Esophagus muscularis mucosa (tissue), 4 donors: Measurements from ENCODE around the gene MEIS2. TPM values are rescaled to one million over a fixed set of nuclear protein-coding genes. Genes with fewer than 3 reads are reported as not detected.
A peak's percentile ranks its signal among the peaks of the same experiment; 100 is the strongest.

Source experiments
- DNase-seq: peaks from one replicate; pipeline ENCODE4 v3.0.0-alpha.2; 2017; ENCODE audit errors: extremely low spot score
- H3K27ac ChIP-seq, 4 donors: fragments of 200-600 bp; sonication (generic); replicated peaks in 1 of 4; 1 replicate in 3 of 4; 2 replicates in 1 of 4; pipeline ENCODE4 v1.5.1; 2016 to 2019; ENCODE audit warnings: mild to moderate bottlenecking in 1 of 4
- H3K27me3 ChIP-seq, 4 donors: fragments of 200-600 bp; sonication (generic); one replicate each; pipeline versions ENCODE4 v1.5.1 to v1.6.0; 2016 to 2019
- H3K36me3 ChIP-seq, 4 donors: fragments of 200-600 bp; sonication (generic); one replicate each; pipeline ENCODE4 v1.5.1; 2016 to 2019
- H3K4me1 ChIP-seq, 4 donors: fragments of 200-600 bp; sonication (generic); one replicate each; pipeline ENCODE4 v1.5.1; 2016 to 2019
- H3K4me3 ChIP-seq, 4 donors: fragments of 200-600 bp; sonication (generic); 1 replicate in 2 of 4; 2 replicates in 2 of 4; pipeline ENCODE4 v1.5.1; 2016 to 2019; ENCODE audit warnings: mild to moderate bottlenecking in 4 of 4, moderate library complexity in 1 of 4
- H3K9me3 ChIP-seq, 4 donors: fragments of 200-600 bp; sonication (generic); 1 replicate in 3 of 4; 2 replicates in 1 of 4; pipeline ENCODE4 v1.5.1; 2016 to 2019
- EP300 ChIP-seq: sonication (generic); formaldehyde crosslinking; IDR thresholded peaks from one replicate; pipeline ENCODE4 v1.6.1; 2017; ENCODE audit warnings: antibody characterized with exemption
- POLR2A ChIP-seq: fragments of 450-650 bp; IDR thresholded peaks from one replicate; pipeline ENCODE4 v1.6.1; 2017; ENCODE audit warnings: antibody characterized with exemption, moderate library complexity, mild to moderate bottlenecking, low read depth
- POLR2AphosphoS5 ChIP-seq, 2 donors: sonication (generic); formaldehyde crosslinking; IDR thresholded peaks; one replicate each; pipeline ENCODE4 v1.6.1; 2017; ENCODE audit warnings: antibody characterized with exemption in 2 of 2
- WGBS: methylation state at CpG from one replicate; pipeline ENCODE4 v1.1.5; 2018; 5-methylcytosine and 5-hydroxymethylcytosine counted together
- intact Hi-C: fragments of 100-400 bp; cut with DNase I; formaldehyde crosslinking; loops from one replicate; pipeline ENCODE4 v1.15.1; 2023
- total RNA-seq, 4 donors: library from RNA; depleted of rRNA; stranded (reverse); fragments of >200 nt; gene quantifications; one replicate each; pipeline versions ENCODE4 v1.1.0 to v1.2.1, GENCODE V29; 2016
- TF ChIP-seq, protein P1 (sequence below), 3 experiments: fragments of 200-600 bp in 2 of 3; fragments of 450-650 bp in 1 of 3; sonication (generic) in 2 of 3; IDR thresholded peaks; one replicate each; pipeline ENCODE4 v1.5.1; 2017 to 2019; ENCODE audit warnings: antibody characterized with exemption in 3 of 3, mild to moderate bottlenecking in 2 of 3, moderate library complexity in 1 of 3

MEIS2 gene
- total RNA-seq, 4 donors from 2014 or later: 53.8 to 106 (median 63.3) TPM

DNA sequence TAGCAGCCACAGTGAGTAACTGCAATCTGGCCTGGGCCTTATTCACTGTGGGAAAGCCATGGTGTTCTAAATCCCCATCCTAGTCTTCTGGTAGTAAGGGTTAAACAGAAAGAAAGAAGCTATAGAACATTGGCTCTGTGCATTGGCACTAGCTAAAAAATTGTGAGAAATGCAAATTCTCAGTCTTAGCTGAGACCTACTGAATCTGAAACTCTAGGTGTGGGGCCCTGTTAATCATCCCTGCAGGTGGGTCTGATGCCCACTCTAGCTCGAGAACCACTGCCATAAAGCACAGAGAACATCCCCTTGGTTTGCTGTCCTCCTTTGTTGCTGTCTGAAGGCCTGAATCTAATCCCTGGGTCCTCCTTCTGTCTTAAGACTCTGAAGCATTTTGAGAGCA lies 59.3 kb downstream of the MEIS2 start:
- Histone ChIP-seq H3K4me1 (peaks cover 29 to 72% (median 57%) of the 10 kb centered on the region in 4 donors), H3K27me3 (no peaks in the 10 kb centered on the region), H3K4me3 (no peak overlapping the region), H3K9me3 (no peaks in the 10 kb centered on the region), H3K27ac (peak overlapping the region in 1 of 4 donors; percentile 0), H3K36me3 (peaks cover 0 to 20% (median 2%) of the 10 kb centered on the region in 4 donors)
- no peak for DNase-seq
- TF ChIP-seq, protein P1, sequence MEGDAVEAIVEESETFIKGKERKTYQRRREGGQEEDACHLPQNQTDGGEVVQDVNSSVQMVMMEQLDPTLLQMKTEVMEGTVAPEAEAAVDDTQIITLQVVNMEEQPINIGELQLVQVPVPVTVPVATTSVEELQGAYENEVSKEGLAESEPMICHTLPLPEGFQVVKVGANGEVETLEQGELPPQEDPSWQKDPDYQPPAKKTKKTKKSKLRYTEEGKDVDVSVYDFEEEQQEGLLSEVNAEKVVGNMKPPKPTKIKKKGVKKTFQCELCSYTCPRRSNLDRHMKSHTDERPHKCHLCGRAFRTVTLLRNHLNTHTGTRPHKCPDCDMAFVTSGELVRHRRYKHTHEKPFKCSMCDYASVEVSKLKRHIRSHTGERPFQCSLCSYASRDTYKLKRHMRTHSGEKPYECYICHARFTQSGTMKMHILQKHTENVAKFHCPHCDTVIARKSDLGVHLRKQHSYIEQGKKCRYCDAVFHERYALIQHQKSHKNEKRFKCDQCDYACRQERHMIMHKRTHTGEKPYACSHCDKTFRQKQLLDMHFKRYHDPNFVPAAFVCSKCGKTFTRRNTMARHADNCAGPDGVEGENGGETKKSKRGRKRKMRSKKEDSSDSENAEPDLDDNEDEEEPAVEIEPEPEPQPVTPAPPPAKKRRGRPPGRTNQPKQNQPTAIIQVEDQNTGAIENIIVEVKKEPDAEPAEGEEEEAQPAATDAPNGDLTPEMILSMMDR (IDR thresholded peaks at IDR 0.05): no peak
- no peak for TF ChIP-seq POLR2A
- no peak for TF ChIP-seq EP300
- TF ChIP-seq POLR2AphosphoS5 (IDR thresholded peaks at IDR 0.05): no peak
- intact Hi-C loops: no loop called here
- 100% methylated on average over 1 of the region's 1 CpG for WGBS

- intact Hi-C loops: no loop called here
- Histone ChIP-seq H3K4me3 (no peak overlapping the region), H3K27ac (peak overlapping the region in 1 of 4 donors; percentile 0), H3K9me3 (no peaks in the 10 kb centered on the region), H3K4me1 (peaks cover 36 to 72% (median 58%) of the 10 kb centered on the region in 4 donors), H3K27me3 (no peaks in the 10 kb centered on the region), H3K36me3 (peaks cover 0 to 20% (median 2%) of the 10 kb centered on the region in 4 donors)
- no peak for TF ChIP-seq POLR2AphosphoS5 (IDR thresholded peaks at IDR 0.05)
- TF ChIP-seq POLR2A: no peak
- TF ChIP-seq, protein P1 (IDR thresholded peaks at IDR 0.05): no peak
- TF ChIP-seq EP300: no peak
- DNase-seq: no peak
- WGBS: 75% methylated on average over 4 of the region's 4 CpGs
Observed at GRCh38 chr15:37040072-37040742, 60.1 kb downstream of the MEIS2 start.

GRCh38 chr15:37038716-37039106 lies 61.6 kb downstream of the MEIS2 start:
- Histone ChIP-seq H3K27ac (peak overlapping the region; percentile 9 to 40 (median 26)), H3K9me3 (no peaks in the 10 kb centered on the region), H3K36me3 (peaks cover 0 to 12% (median 2%) of the 10 kb centered on the region in 4 donors), H3K4me1 (peaks cover 42 to 83% (median 68%) of the 10 kb centered on the region in 4 donors), H3K27me3 (no peaks in the 10 kb centered on the region), H3K4me3 (no peak overlapping the region)
- no peak for DNase-seq
- 59% methylated on average over 7 of the region's 7 CpGs for WGBS
- TF ChIP-seq POLR2A (no peak), POLR2AphosphoS5 (IDR thresholded peaks at IDR 0.05) (no peak), EP300 (no peak)
- TF ChIP-seq, protein P1 (IDR thresholded peaks at IDR 0.05): no peak
- intact Hi-C loops: no loop called here

DNA sequence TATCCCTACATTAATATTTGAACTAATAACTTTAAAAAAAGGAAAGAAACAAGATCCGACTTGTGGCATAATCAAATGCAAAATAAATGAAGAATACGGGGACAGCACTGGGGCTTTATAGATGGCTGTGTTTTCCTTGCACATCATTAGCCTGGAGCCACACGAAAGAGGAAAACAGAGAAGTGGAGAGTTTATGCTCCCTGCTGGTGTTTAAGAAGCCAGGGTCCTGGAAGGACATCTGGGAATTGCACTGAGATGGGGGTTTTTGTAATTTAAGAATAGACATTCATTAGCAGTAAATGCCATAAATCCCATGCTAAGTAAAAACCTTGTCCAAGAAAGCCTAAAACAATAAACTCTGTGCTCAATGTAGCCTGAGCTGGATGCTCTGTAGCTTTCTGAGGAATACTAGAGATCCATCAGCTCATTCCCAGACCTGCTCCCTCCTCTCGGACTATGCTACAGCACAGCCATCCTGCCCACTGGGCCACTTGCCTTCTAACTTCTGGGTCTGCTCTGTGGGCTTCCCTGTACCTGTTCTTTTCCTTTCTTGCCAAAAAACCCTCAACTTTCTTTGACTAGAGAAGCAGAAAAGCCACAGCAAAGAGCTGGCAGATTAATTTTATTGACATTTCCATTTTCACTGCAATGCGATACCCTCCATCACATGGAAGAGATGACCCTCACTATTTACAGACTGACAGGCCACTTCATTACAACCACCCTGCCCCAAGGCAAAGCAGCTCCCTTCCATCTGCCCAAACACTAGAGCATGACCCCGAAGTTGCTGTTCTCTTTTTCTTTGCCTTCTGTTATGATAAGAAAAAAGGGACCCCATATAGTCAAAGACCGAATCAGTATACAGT lies 62.3 kb downstream of the MEIS2 start:
- peak overlapping the region; percentile 9 to 40 (median 26) for H3K27ac ChIP-seq
- 48% methylated on average over 7 of the region's 7 CpGs for WGBS
- H3K9me3 ChIP-seq: no peaks in the 10 kb centered on the region
- H3K36me3 ChIP-seq: peaks cover 0 to 10% (median 2%) of the 10 kb centered on the region in 4 donors
- no peak for DNase-seq
- intact Hi-C loops: no loop called here
- no peak overlapping the region for H3K4me3 ChIP-seq
- no peaks in the 10 kb centered on the region for H3K27me3 ChIP-seq
- peaks cover 42 to 89% (median 70%) of the 10 kb centered on the region in 4 donors for H3K4me1 ChIP-seq
- TF ChIP-seq POLR2A (no peak), EP300 (no peak), POLR2AphosphoS5 (IDR thresholded peaks at IDR 0.05) (no peak)
- TF ChIP-seq, protein P1 (IDR thresholded peaks at IDR 0.05): no peak
